Thyroid gland (tissue), 4 donors: Measurements from ENCODE around the gene SVOP. TPM values are rescaled to one million over a fixed set of nuclear protein-coding genes. Genes with fewer than 3 reads are reported as not detected.
A peak's percentile ranks its signal among the peaks of the same experiment; 100 is the strongest.

Experiments used
- DNase-seq, 2 donors: peaks; one replicate each; pipeline ENCODE4 v3.0.0-alpha.2; 2019
- H3K27ac ChIP-seq, 3 donors: fragments of 200-600 bp; sonication (generic); 1 replicate in 2 of 3; 2 replicates in 1 of 3; pipeline ENCODE4 v1.5.1; 2016 to 2019; ENCODE audit warnings: mild to moderate bottlenecking in 1 of 3, moderate library complexity in 1 of 3
- H3K27me3 ChIP-seq: fragments of 200-600 bp; sonication (generic); one replicate; pipeline ENCODE4 v1.5.1; 2019
- H3K36me3 ChIP-seq, 2 donors: fragments of 200-600 bp; sonication (generic); one replicate each; pipeline ENCODE4 v1.5.1; 2016 to 2019
- H3K4me1 ChIP-seq, 2 donors: fragments of 200-600 bp; sonication (generic); one replicate each; pipeline ENCODE4 v1.5.1; 2017 to 2019
- H3K4me3 ChIP-seq, 3 donors: fragments of 200-600 bp; sonication (generic); replicated peaks in 1 of 3; 1 replicate in 2 of 3; 2 replicates in 1 of 3; pipeline ENCODE4 v1.5.1; 2016; ENCODE audit warnings: mild to moderate bottlenecking in 1 of 3
- H3K9me3 ChIP-seq: fragments of 200-600 bp; sonication (generic); one replicate; pipeline ENCODE4 v1.5.1; 2017
- POLR2A ChIP-seq, 2 donors: fragments of 450-650 bp; IDR thresholded peaks; one replicate each; pipeline ENCODE4 v1.6.1; 2017; ENCODE audit warnings: antibody characterized with exemption in 2 of 2, mild to moderate bottlenecking in 2 of 2, moderate library complexity in 1 of 2
- WGBS, 2 donors: methylation state at CpG; one replicate each; pipeline ENCODE4 v1.1.5; 2017; 5-methylcytosine and 5-hydroxymethylcytosine counted together
- intact Hi-C: fragments of 100-400 bp; cut with DNase I; formaldehyde crosslinking; loops from one replicate; pipeline ENCODE4 v1.15.1; 2023
- total RNA-seq, 4 donors: library from RNA; depleted of rRNA; stranded (reverse); fragments of >200 nt; gene quantifications; one replicate each; pipeline ENCODE4 v1.2.3, GENCODE V29; 2016
- TF ChIP-seq, protein P1 (sequence below), 6 experiments: fragments of 200-600 bp in 3 of 6; fragments of 450-650 bp in 3 of 6; sonication (generic) in 3 of 6; IDR thresholded peaks; one replicate each; pipeline ENCODE4 v1.5.1; 2016 to 2019; ENCODE audit warnings: antibody characterized with exemption in 6 of 6, mild to moderate bottlenecking in 2 of 6, inconsistent platforms in 1 of 6, moderate library complexity in 1 of 6

Gene SVOP
- total RNA-seq, 4 donors from 2014 or later, result not detected

- intact Hi-C loops, result loop anchor here (10.0 kb wide), 1 partner anchor 311 kb away; no protein-coding TSS in a partner anchor
- no peaks in the 10 kb centered on the region for H3K27me3 ChIP-seq
- H3K36me3 ChIP-seq, result no peaks in the 10 kb centered on the region
- TF ChIP-seq, protein P1, sequence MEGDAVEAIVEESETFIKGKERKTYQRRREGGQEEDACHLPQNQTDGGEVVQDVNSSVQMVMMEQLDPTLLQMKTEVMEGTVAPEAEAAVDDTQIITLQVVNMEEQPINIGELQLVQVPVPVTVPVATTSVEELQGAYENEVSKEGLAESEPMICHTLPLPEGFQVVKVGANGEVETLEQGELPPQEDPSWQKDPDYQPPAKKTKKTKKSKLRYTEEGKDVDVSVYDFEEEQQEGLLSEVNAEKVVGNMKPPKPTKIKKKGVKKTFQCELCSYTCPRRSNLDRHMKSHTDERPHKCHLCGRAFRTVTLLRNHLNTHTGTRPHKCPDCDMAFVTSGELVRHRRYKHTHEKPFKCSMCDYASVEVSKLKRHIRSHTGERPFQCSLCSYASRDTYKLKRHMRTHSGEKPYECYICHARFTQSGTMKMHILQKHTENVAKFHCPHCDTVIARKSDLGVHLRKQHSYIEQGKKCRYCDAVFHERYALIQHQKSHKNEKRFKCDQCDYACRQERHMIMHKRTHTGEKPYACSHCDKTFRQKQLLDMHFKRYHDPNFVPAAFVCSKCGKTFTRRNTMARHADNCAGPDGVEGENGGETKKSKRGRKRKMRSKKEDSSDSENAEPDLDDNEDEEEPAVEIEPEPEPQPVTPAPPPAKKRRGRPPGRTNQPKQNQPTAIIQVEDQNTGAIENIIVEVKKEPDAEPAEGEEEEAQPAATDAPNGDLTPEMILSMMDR (IDR thresholded peaks at IDR 0.05), result no peak
- TF ChIP-seq POLR2A (IDR thresholded peaks at IDR 0.05), result no peak
- WGBS, 2 donors, result 22% methylated on average over 6 of the region's 6 CpGs
- H3K27ac ChIP-seq, result no peak overlapping the region
- H3K4me1 ChIP-seq, result no peaks in the 10 kb centered on the region
- no peaks in the 10 kb centered on the region for H3K9me3 ChIP-seq
- peak; percentile 60 to 76 for DNase-seq
- H3K4me3 ChIP-seq, result no peak overlapping the region
Measured at GRCh38 chr12:108955225-108955835, 65.5 kb downstream of the SVOP start.

DNA sequence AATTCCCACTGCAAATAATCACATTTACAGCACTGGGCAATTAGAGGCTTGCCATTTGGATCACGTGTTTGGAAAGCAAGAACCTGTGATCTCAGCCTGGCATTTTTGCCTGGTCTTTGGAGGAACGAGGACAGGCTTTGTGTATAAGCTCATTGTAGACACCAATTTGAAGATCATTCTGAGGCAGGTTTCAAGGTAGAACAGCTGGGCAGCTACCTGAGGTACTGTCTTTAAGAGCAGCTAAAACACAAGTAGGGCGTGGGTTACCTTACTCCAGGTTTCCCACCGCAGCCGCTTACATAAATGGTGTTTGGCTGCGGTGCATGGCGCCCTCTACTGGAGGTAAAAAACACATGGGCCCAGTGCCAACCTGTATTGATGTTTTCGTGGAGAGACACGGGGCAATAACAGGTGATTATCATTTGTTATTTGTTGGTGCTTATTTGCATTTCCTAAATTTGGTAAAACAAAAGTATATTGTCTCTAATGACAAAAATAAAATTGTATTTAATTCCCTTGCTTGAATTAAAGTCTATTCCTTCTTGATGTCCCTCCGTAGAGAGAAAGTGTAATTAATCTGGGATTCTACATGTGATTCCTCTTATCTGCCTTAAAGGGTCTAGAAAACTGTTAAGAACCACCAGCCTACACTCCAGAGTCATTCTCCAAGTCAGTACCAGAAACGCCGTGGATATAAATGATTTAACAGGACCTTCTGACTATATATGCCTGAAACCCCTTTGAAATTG, 69.7 kb downstream of the SVOP start:
- no peak overlapping the region for H3K27ac ChIP-seq
- H3K4me1 ChIP-seq, result no peaks in the 10 kb centered on the region
- no peaks in the 10 kb centered on the region for H3K36me3 ChIP-seq
- H3K9me3 ChIP-seq, result no peaks in the 10 kb centered on the region
- H3K4me3 ChIP-seq, result no peak overlapping the region
- WGBS, 2 donors, result 26% methylated on average over 12 of the region's 12 CpGs
- H3K27me3 ChIP-seq, result no peaks in the 10 kb centered on the region
- no peak for TF ChIP-seq POLR2A (IDR thresholded peaks at IDR 0.05)
- TF ChIP-seq, protein P1 (IDR thresholded peaks at IDR 0.05), result peak; percentile 70 to 92 (median 84)
- intact Hi-C loops, result loop anchor here (5.0 to 10.0 kb wide), 2 partner anchors 139 to 306 kb away; no protein-coding TSS in a partner anchor
- DNase-seq, result peak; percentile 67 to 76

- 85 to 95% methylated on average over 1 of the region's 1 CpG for WGBS, 2 donors
- intact Hi-C loops, result loop anchor here (5.0 to 10.0 kb wide), 3 partner anchors 83 to 305 kb away; no protein-coding TSS in a partner anchor
- no peak for DNase-seq
- no peak overlapping the region for H3K27ac ChIP-seq
- no peak overlapping the region for H3K4me3 ChIP-seq
- H3K27me3 ChIP-seq, result no peaks in the 10 kb centered on the region
- H3K4me1 ChIP-seq, result no peaks in the 10 kb centered on the region
- TF ChIP-seq POLR2A (IDR thresholded peaks at IDR 0.05), result no peak
- TF ChIP-seq, protein P1 (IDR thresholded peaks at IDR 0.05), result no peak
- no peaks in the 10 kb centered on the region for H3K9me3 ChIP-seq
- H3K36me3 ChIP-seq, result no peaks in the 10 kb centered on the region
Measured at GRCh38 chr12:108949976-108950375, 70.9 kb downstream of the SVOP start.

GRCh38 chr12:108948367-108948766, 72.5 kb downstream of the SVOP start:
- Histone ChIP-seq H3K27ac (no peak overlapping the region), H3K4me3 (no peak overlapping the region), H3K9me3 (no peaks in the 10 kb centered on the region), H3K36me3 (no peaks in the 10 kb centered on the region), H3K27me3 (no peaks in the 10 kb centered on the region), H3K4me1 (no peaks in the 10 kb centered on the region)
- DNase-seq, result no peak
- TF ChIP-seq, protein P1 (IDR thresholded peaks at IDR 0.05), result no peak
- no peak for TF ChIP-seq POLR2A (IDR thresholded peaks at IDR 0.05)
- intact Hi-C loops, result loop anchor here (5.0 kb wide), 1 partner anchor 81 kb away; no protein-coding TSS in a partner anchor

DNA sequence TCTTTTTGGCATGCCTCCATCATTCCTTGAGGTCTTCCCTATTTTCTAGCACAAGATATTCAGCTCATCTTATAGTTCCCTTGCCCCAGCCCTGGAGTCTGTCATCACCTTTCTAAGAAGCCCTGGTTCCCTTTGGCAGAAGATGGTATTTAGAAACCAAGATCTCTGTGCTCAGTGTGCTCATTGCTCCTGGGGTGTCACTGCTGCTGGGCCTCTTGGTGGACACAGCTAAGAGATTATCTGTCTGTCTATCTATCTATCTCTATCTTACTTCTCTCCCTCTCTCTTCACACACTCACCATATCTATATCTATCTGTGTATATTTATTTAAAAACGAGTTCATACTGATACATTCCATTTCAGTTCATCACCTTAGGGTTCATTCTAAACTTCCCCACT, 73.8 kb downstream of the SVOP start:
- WGBS, 2 donors, result 70 to 83% methylated on average over 1 of the region's 1 CpG
- Histone ChIP-seq H3K9me3 (no peaks in the 10 kb centered on the region), H3K4me3 (no peak overlapping the region), H3K27ac (no peak overlapping the region), H3K27me3 (no peaks in the 10 kb centered on the region), H3K4me1 (no peaks in the 10 kb centered on the region), H3K36me3 (no peaks in the 10 kb centered on the region)
- no peak for TF ChIP-seq POLR2A (IDR thresholded peaks at IDR 0.05)
- TF ChIP-seq, protein P1 (IDR thresholded peaks at IDR 0.05), result no peak
- no peak for DNase-seq
- intact Hi-C loops, result loop anchor here (5.0 kb wide), 1 partner anchor 80 kb away; no protein-coding TSS in a partner anchor
